OCI-LY7 (cell line): ENCODE measurements around the gene ARHGEF4. TPM values are rescaled to one million over a fixed set of nuclear protein-coding genes. Genes with fewer than 3 reads are reported as not detected.

Source experiments
- BruUV-seq: library from RNA; stranded (reverse); fragments of 400-500 nt; replicated peaks from 2 replicates; lab custom pipeline; 2021; lab: Mats Ljungman, UMichigan
- CTCF ChIA-PET: fragments of 300-600 bp; sonication (Branson Sonifier 250); formaldehyde crosslinking; loops from one replicate; lab custom pipeline; 2022; ENCODE audit warnings: antibody characterized with exemption; ENCODE audit not compliant: unreplicated experiment; lab: Charles Lee
- POLR2A ChIA-PET: fragments of 300-600 bp; sonication (Branson Sonifier 250); formaldehyde crosslinking; loops from one replicate; lab custom pipeline; 2022; ENCODE audit warnings: antibody characterized with exemption; lab: Charles Lee
- DNase-seq: peaks from one replicate; pipeline ENCODE4 v3.0.0-alpha.2; 2015; ENCODE audit warnings: low spot score
- H2AFZ ChIP-seq: fragments of 200-600 bp; sonication (generic), shearing (Covaris generic); 2 replicates; pipeline ENCODE4 v1.6.1; 2014; ENCODE audit warnings: mild to moderate bottlenecking, antibody characterized with exemption, low read length, moderate library complexity
- H3K27ac ChIP-seq: fragments of 200-600 bp; sonication (generic); 2 replicates; pipeline ENCODE4 v1.5.1; 2014; ENCODE audit warnings: mixed run types, low read depth, mild to moderate bottlenecking, moderate library complexity, low read length, inconsistent platforms; ENCODE audit not compliant: poor library complexity, severe bottlenecking
- H3K36me3 ChIP-seq: fragments of 200-600 bp; sonication (generic); 2 replicates; pipeline ENCODE4 v1.6.1; 2014; ENCODE audit warnings: mild to moderate bottlenecking, antibody characterized with exemption, low read length, moderate library complexity, mixed read lengths; ENCODE audit not compliant: insufficient read depth
- H3K4me1 ChIP-seq: fragments of 200-600 bp; sonication (generic); 2 replicates; pipeline ENCODE4 v1.5.1; 2014; ENCODE audit warnings: mild to moderate bottlenecking, low read length; ENCODE audit not compliant: insufficient read depth, poor library complexity, severe bottlenecking
- H3K4me2 ChIP-seq: fragments of 200-600 bp; sonication (generic); 2 replicates; pipeline ENCODE4 v1.6.1; 2014; ENCODE audit warnings: mild to moderate bottlenecking, low read length
- H3K4me3 ChIP-seq: fragments of 200-600 bp; sonication (generic); 2 replicates; pipeline ENCODE4 v1.5.1; 2014; ENCODE audit warnings: mild to moderate bottlenecking, low read depth, low read length; ENCODE audit not compliant: poor library complexity, severe bottlenecking
- H3K79me2 ChIP-seq: fragments of 200-600 bp; sonication (generic); 2 replicates; pipeline ENCODE4 v1.6.1; 2016; ENCODE audit warnings: low read depth, mild to moderate bottlenecking, low read length, moderate library complexity, mixed read lengths; ENCODE audit not compliant: insufficient read depth
- H3K9me2 ChIP-seq: fragments of 200-600 bp; sonication (generic); 2 replicates; pipeline ENCODE4 v1.6.1; 2016; ENCODE audit warnings: mild to moderate bottlenecking, low read length, mixed read lengths; ENCODE audit not compliant: insufficient read depth
- H3K9me3 ChIP-seq: fragments of 200-600 bp; sonication (generic); 2 replicates; pipeline ENCODE4 v1.6.1; 2014; ENCODE audit warnings: mild to moderate bottlenecking, mixed run types, low read length, mixed read lengths
- H4K20me1 ChIP-seq: fragments of 200-600 bp; sonication (generic); 2 replicates; pipeline ENCODE4 v1.6.1; 2014; ENCODE audit warnings: mild to moderate bottlenecking, antibody characterized with exemption, low read length, moderate library complexity, mixed read lengths; ENCODE audit not compliant: insufficient read depth
- EZH2phosphoT487 ChIP-seq: fragments of 200-600 bp; sonication (generic); IDR thresholded peaks from 2 replicates; pipeline ENCODE4 v1.6.1; 2018; ENCODE audit warnings: low read depth, borderline replicate concordance, mild to moderate bottlenecking, mixed run types, antibody characterized with exemption, low read length, moderate library complexity, mixed read lengths
- intact Hi-C: fragments of 100-400 bp; cut with micrococcal nuclease; formaldehyde crosslinking; loops from one replicate; pipeline ENCODE4 v1.10.0; 2022; ENCODE audit not compliant: unreplicated experiment
- total RNA-seq, 2 experiments: library from RNA; depleted of rRNA in 1 of 2; stranded (reverse); fragments of >200 nt in 1 of 2; shearing (Covaris generic) in 1 of 2; gene quantifications; 2 replicates each; pipeline ENCODE4 v1.2.3, GENCODE V29; 2014 to 2022
- TF ChIP-seq, protein P1 (sequence below): fragments of 200-600 bp; sonication (generic); conservative IDR thresholded peaks from 2 replicates; pipeline ENCODE4 v1.5.1; 2014; ENCODE audit warnings: mild to moderate bottlenecking, antibody characterized with exemption, low read length, moderate library complexity, mixed read lengths

Gene ARHGEF4
- total RNA-seq, 2 experiments from 2014 or later = 1.1 to 1.7 TPM

DNA sequence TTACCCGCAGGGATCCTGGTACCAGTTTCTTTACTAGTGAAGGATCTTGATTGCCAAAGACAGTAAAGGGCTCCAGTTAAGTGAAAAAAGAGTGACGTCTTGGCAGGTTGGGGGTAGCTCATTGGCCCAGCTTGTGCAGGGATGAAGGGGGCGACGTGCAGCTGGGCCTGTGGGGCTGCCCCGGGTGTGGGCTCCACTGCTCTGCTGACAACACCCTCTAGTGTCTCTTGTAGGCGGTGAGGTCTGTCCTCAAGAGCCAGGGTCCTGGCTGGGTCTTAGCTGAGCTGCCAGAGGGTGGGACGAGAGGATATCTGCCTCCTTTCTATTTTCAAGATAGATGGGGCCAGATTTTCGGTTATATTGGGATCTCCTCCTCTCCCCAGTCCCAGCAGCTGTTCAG is 6.1 kb downstream of the ARHGEF4 start:
- intact Hi-C loops = no loop called here
- TF ChIP-seq, protein P1, sequence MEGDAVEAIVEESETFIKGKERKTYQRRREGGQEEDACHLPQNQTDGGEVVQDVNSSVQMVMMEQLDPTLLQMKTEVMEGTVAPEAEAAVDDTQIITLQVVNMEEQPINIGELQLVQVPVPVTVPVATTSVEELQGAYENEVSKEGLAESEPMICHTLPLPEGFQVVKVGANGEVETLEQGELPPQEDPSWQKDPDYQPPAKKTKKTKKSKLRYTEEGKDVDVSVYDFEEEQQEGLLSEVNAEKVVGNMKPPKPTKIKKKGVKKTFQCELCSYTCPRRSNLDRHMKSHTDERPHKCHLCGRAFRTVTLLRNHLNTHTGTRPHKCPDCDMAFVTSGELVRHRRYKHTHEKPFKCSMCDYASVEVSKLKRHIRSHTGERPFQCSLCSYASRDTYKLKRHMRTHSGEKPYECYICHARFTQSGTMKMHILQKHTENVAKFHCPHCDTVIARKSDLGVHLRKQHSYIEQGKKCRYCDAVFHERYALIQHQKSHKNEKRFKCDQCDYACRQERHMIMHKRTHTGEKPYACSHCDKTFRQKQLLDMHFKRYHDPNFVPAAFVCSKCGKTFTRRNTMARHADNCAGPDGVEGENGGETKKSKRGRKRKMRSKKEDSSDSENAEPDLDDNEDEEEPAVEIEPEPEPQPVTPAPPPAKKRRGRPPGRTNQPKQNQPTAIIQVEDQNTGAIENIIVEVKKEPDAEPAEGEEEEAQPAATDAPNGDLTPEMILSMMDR = no peak
- no peak for TF ChIP-seq EZH2phosphoT487
- no TSS peak for BruUV-seq

DNA sequence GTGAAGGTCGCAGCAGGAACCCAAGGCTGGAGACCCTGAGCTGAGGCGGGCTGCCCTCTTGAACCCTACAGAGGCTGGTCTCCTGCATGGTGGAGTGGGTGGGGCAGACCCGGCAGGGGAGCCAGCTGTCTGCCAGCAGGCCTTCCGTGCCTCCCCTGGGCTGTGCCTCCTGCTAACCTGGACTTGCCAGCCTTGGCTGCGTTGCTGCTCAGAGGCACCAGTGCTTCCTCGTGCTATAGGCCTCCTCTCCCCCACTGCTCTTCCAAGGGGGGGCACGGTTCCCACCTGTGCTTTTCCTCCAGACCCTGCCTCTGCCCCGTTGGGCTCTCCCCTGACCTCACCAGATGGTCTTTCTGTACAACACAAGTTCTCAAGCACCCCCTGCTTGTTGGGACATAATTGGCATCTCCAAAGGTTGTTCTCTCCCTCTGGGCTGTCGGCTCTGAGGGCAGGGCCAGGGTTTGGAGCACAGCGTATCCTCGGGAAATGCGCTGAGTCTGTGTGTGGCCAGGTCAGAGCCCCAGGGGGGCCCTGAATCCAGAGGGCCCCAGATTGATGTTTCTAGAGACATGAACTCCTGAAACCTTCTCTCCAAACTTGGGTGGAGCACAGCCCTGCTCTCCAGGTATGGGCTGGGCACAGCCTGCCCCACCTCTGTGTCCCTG is 6.7 kb downstream of the ARHGEF4 start:
- ChIA-PET POLR2A (interaction anchor here (0.9 kb wide), 1 partner anchor 19 kb away, joined by 3 read pairs; no protein-coding TSS in a partner anchor), CTCF (no interaction called here)
- TF ChIP-seq, protein P1 = no peak
- TF ChIP-seq EZH2phosphoT487 = no peak
- Histone ChIP-seq H4K20me1 (no peaks in the 10 kb centered on the region), H3K9me3 (no peaks in the 10 kb centered on the region), H3K4me3 (no peak overlapping the region), H3K27ac (no peak overlapping the region), H2AFZ (no peak overlapping the region), H3K79me2 (no peaks in the 10 kb centered on the region), H3K36me3 (no peaks in the 10 kb centered on the region), H3K9me2 (no peaks in the 10 kb centered on the region), H3K4me1 (no peaks in the 10 kb centered on the region), H3K4me2 (no peak overlapping the region)
- BruUV-seq = no TSS peak
- intact Hi-C loops = no loop called here
- DNase-seq = no peak

More for the DNA sequence above, 6.1 kb downstream of the ARHGEF4 start:
- Histone ChIP-seq H4K20me1 (no peaks in the 10 kb centered on the region), H3K4me3 (no peak overlapping the region), H3K36me3 (no peaks in the 10 kb centered on the region), H3K4me1 (no peaks in the 10 kb centered on the region), H3K27ac (no peak overlapping the region), H3K79me2 (no peaks in the 10 kb centered on the region), H3K9me2 (no peaks in the 10 kb centered on the region), H3K9me3 (no peaks in the 10 kb centered on the region), H3K4me2 (no peak overlapping the region), H2AFZ (no peak overlapping the region)
- ChIA-PET POLR2A (interaction anchor here (0.9 kb wide), 1 partner anchor 19 kb away, joined by 3 read pairs; no protein-coding TSS in a partner anchor), CTCF (no interaction called here)
- DNase-seq = no peak

DNA sequence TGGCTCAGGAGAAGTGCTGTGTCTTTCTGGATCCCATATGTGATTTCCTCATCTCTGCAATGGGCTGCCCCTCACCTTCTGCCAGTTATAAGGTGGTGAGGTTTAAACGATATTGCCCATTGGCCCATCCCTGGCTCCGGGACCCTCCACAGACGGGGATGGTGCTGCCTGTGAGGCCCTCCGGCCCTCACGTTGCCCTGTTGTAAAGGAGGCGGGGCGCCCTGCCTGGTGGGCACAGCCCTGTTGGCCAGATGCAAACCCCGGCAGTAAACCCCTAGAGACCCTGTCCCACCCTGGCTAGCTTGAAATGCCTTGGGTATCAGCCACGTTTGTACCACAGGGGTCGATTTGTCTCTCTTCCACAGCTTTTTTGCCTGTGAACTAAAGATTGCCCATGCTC is 7.4 kb downstream of the ARHGEF4 start:
- intact Hi-C loops = no loop called here
- H3K9me2 ChIP-seq = no peaks in the 10 kb centered on the region
- H2AFZ ChIP-seq = no peak overlapping the region
- TF ChIP-seq, protein P1 = no peak
- TF ChIP-seq EZH2phosphoT487 = no peak
- no peaks in the 10 kb centered on the region for H3K4me1 ChIP-seq
- no peaks in the 10 kb centered on the region for H3K79me2 ChIP-seq
- BruUV-seq = no TSS peak
- no peaks in the 10 kb centered on the region for H3K9me3 ChIP-seq
- no peak for DNase-seq
- ChIA-PET CTCF (no interaction called here), POLR2A (no interaction called here)
- H3K4me3 ChIP-seq = no peak overlapping the region
- H3K36me3 ChIP-seq = no peaks in the 10 kb centered on the region
- H3K27ac ChIP-seq = no peak overlapping the region
- no peak overlapping the region for H3K4me2 ChIP-seq
- H4K20me1 ChIP-seq = no peaks in the 10 kb centered on the region
